Fibroblast of lung (primary cell): Measurements from ENCODE around the gene UGGT2.

Source experiments
- EZH2 ChIP-seq: IDR thresholded peaks from 2 replicates; pipeline ENCODE4 v1.5.1; 2012; ENCODE audit warnings: low read length, control low read depth, mild to moderate bottlenecking; ENCODE audit errors: missing control alignments
- TF ChIP-seq, protein P1 (sequence below), 2 donors: IDR thresholded peaks in 1 of 2; conservative IDR thresholded peaks in 1 of 2; 1 replicate in 1 of 2; 2 replicates in 1 of 2; pipeline ENCODE4 v1.5.1; 2011 to 2012; ENCODE audit warnings: low read length in 2 of 2, control low read depth in 1 of 2, inconsistent platforms in 1 of 2, low read depth in 1 of 2, mild to moderate bottlenecking in 1 of 2

DNA sequence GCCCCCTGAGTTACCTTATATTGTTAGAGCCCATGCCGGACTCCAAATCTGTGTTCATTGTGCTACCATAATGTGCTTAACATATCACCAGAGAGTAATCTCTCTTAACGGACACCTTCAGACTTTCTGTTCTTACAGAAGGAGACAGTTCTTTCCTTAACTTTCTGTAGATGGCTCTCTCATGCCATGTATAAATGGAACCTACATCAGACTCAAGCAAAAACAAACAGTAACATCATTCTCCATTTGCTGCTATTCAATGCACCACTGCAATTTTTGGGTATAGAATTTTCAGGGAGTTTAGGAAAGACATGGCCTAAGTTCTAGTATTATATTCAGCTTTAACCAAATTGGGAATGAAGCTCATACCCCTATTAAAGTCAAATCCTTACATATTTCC lies 12.6 kb upstream of the UGGT2 start:
- TF ChIP-seq, protein P1, sequence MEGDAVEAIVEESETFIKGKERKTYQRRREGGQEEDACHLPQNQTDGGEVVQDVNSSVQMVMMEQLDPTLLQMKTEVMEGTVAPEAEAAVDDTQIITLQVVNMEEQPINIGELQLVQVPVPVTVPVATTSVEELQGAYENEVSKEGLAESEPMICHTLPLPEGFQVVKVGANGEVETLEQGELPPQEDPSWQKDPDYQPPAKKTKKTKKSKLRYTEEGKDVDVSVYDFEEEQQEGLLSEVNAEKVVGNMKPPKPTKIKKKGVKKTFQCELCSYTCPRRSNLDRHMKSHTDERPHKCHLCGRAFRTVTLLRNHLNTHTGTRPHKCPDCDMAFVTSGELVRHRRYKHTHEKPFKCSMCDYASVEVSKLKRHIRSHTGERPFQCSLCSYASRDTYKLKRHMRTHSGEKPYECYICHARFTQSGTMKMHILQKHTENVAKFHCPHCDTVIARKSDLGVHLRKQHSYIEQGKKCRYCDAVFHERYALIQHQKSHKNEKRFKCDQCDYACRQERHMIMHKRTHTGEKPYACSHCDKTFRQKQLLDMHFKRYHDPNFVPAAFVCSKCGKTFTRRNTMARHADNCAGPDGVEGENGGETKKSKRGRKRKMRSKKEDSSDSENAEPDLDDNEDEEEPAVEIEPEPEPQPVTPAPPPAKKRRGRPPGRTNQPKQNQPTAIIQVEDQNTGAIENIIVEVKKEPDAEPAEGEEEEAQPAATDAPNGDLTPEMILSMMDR (conservative IDR thresholded peaks at IDR 0.05 in 1 of 2, IDR thresholded peaks at IDR 0.05 in 1 of 2; ENCODE audit: low read depth in 1 of 2, low read length in 2 of 2) = no peak
- TF ChIP-seq EZH2 = no peak
